GM23338 (cell line): ENCODE measurements around the gene CYSRT1. TPM values are rescaled to one million over a fixed set of nuclear protein-coding genes. Genes with fewer than 3 reads are reported as not detected.

Source experiments
- ATAC-seq: fragments of 200-7000 bp; cut with Tn5 transposase; 3 replicates; pipeline ENCODE4 v1.9.1; 2020
- DNase-seq: peaks from one replicate; pipeline ENCODE4 v3.0.0-alpha.2; 2015; ENCODE audit warnings: low spot score
- H2AFZ ChIP-seq: fragments of 200-600 bp; sonication (generic); 2 replicates; pipeline ENCODE4 v1.8.0; 2016; ENCODE audit warnings: antibody characterized with exemption, mild to moderate bottlenecking, moderate library complexity
- H3F3A ChIP-seq: fragments of 200-600 bp; sonication (generic); replicated peaks from 2 replicates; pipeline ENCODE4 v1.8.0; 2017; ENCODE audit warnings: antibody characterized with exemption, mixed run types, low read depth
- H3K27ac ChIP-seq: fragments of 200-600 bp; sonication (generic); 2 replicates; pipeline ENCODE4 v1.6.1; 2016; ENCODE audit warnings: low read depth
- H3K27me3 ChIP-seq: fragments of 200-600 bp; sonication (generic); 2 replicates; pipeline ENCODE4 v1.8.0; 2016; ENCODE audit warnings: mild to moderate bottlenecking, mixed run types, moderate library complexity; ENCODE audit not compliant: insufficient read depth
- H3K36me3 ChIP-seq: fragments of 200-600 bp; sonication (generic); 2 replicates; pipeline ENCODE4 v1.8.0; 2016; ENCODE audit warnings: mild to moderate bottlenecking; ENCODE audit not compliant: insufficient read depth
- H3K4me1 ChIP-seq: fragments of 200-600 bp; sonication (generic); 2 replicates; pipeline ENCODE4 v1.8.0; 2016; ENCODE audit warnings: mild to moderate bottlenecking, moderate library complexity; ENCODE audit not compliant: insufficient read depth
- H3K4me2 ChIP-seq: fragments of 200-600 bp; sonication (generic); 2 replicates; pipeline ENCODE4 v1.7.1; 2017; ENCODE audit warnings: mixed run types
- H3K4me3 ChIP-seq: fragments of 200-600 bp; sonication (generic); 2 replicates; pipeline ENCODE4 v1.6.1; 2016; ENCODE audit warnings: mixed run types
- H3K79me2 ChIP-seq: fragments of 200-600 bp; sonication (generic); replicated peaks from 2 replicates; pipeline ENCODE4 v1.8.0; 2017; ENCODE audit warnings: mild to moderate bottlenecking; ENCODE audit not compliant: insufficient read depth
- H3K9me2 ChIP-seq: fragments of 200-600 bp; sonication (generic); 2 replicates; pipeline ENCODE4 v1.8.0; 2017; ENCODE audit not compliant: insufficient read depth
- H4K20me1 ChIP-seq: fragments of 200-600 bp; sonication (generic); replicated peaks from 2 replicates; pipeline ENCODE4 v1.8.0; 2017; ENCODE audit warnings: mild to moderate bottlenecking; ENCODE audit not compliant: insufficient read depth
- H3K27ac Mint-ChIP-seq: 2 replicates; pipeline ENCODE4 v1.8.0; 2020; ENCODE audit warnings: inconsistent platforms, mild to moderate bottlenecking, moderate library complexity, mixed read lengths
- H3K27me3 Mint-ChIP-seq: 3 replicates; pipeline ENCODE4 v1.8.0; 2022; ENCODE audit warnings: low read depth, mild to moderate bottlenecking, moderate library complexity, mixed read lengths, inconsistent platforms; ENCODE audit not compliant: insufficient read depth, poor library complexity
- H3K36me3 Mint-ChIP-seq: 3 replicates; pipeline ENCODE4 v1.8.0; 2021; ENCODE audit warnings: low read depth, mild to moderate bottlenecking, inconsistent platforms, moderate library complexity, mixed read lengths
- H3K4me1 Mint-ChIP-seq: 3 replicates; pipeline ENCODE4 v1.8.0; 2020; ENCODE audit warnings: mild to moderate bottlenecking, inconsistent platforms, mixed read lengths
- H3K4me3 Mint-ChIP-seq: 3 replicates; pipeline ENCODE4 v1.8.0; 2021; ENCODE audit warnings: moderate library complexity, mild to moderate bottlenecking, inconsistent platforms, mixed read lengths
- H3K9me3 Mint-ChIP-seq: 3 replicates; pipeline ENCODE4 v1.8.0; 2020; ENCODE audit warnings: moderate library complexity, mild to moderate bottlenecking, inconsistent platforms, mixed read lengths
- CREB1 ChIP-seq: fragments of 250-450 bp; sonication (Bioruptor Pico); IDR thresholded peaks from 2 replicates; pipeline ENCODE4 v1.5.0; 2020; ENCODE audit warnings: low read depth, mild to moderate bottlenecking, moderate library complexity
- EZH2 ChIP-seq: fragments of 200-600 bp; sonication (generic); IDR thresholded peaks from one replicate; pipeline ENCODE4 v1.8.0; 2017; ENCODE audit warnings: antibody characterized with exemption, mild to moderate bottlenecking, low read depth; ENCODE audit not compliant: unreplicated experiment
- EZH2phosphoT487 ChIP-seq: fragments of 200-600 bp; sonication (generic); IDR thresholded peaks from one replicate; pipeline ENCODE4 v1.8.1; 2018; ENCODE audit warnings: antibody characterized with exemption; ENCODE audit not compliant: unreplicated experiment
- NANOG ChIP-seq: IDR thresholded peaks from 2 replicates; pipeline ENCODE4 v1.6.1; 2016; ENCODE audit warnings: antibody characterized with exemption, borderline replicate concordance
- STAT1 ChIP-seq: IDR thresholded peaks from one replicate; pipeline ENCODE4 v1.6.1; 2016; ENCODE audit warnings: antibody characterized with exemption; ENCODE audit not compliant: unreplicated experiment
- ZNF462 ChIP-seq: fragments of 250-450 bp; sonication (Bioruptor Pico); IDR thresholded peaks from 2 replicates; pipeline ENCODE4 v1.5.0; 2020; ENCODE audit warnings: mild to moderate bottlenecking, moderate library complexity
- polyA plus RNA-seq: library from polyadenylated mRNA; unstranded; fragments of >200 nt; fragmentation: Nextera tagmentation; extraction: Ambion mirVana; gene quantifications from 2 replicates; pipeline ENCODE4 v1.2.1, GENCODE V29; 2016
- total RNA-seq: library from RNA; depleted of rRNA; stranded (reverse); fragments of >200 nt; shearing (Covaris generic); gene quantifications from 2 replicates; pipeline ENCODE4 v1.2.3, GENCODE V29; 2014
- TF ChIP-seq, protein P1 (sequence below), 2 experiments: fragments of 200-600 bp in 1 of 2; sonication (generic) in 1 of 2; conservative IDR thresholded peaks; 2 replicates each; pipeline versions ENCODE4 v1.5.1 to v1.6.1; 2016 to 2017; ENCODE audit warnings: antibody characterized with exemption in 2 of 2, low read depth in 2 of 2, mild to moderate bottlenecking in 2 of 2, moderate library complexity in 1 of 2

Gene CYSRT1
- total and polyA plus RNA-seq, 2 experiments from 2014 or later: 2.0 to 3.2 TPM

GRCh38 chr9:137194909-137195308 lies 30.1 kb upstream of the CYSRT1 start:
- Histone ChIP-seq H2AFZ (no peak overlapping the region), H3K79me2 (peaks cover 45% of the 10 kb centered on the region), H3K4me3 (no peak overlapping the region), H3K27me3 (no peaks in the 10 kb centered on the region), H3K4me1 (peaks cover 6% of the 10 kb centered on the region; the same call in 1 of the 2 replicates), H3K27ac (no peak overlapping the region), H3K4me2 (no peak overlapping the region), H3K9me2 (no peaks in the 10 kb centered on the region), H3K36me3 (no peaks in the 10 kb centered on the region), H3F3A (no peaks in the 10 kb centered on the region), H4K20me1 (no peaks in the 10 kb centered on the region; the same call in 1 of the 2 replicates)
- H3K4me3 Mint-ChIP-seq: no peak overlapping the region
- peak; percentile 35 for ATAC-seq
- peaks cover 5% of the 10 kb centered on the region; the same call in 2 of the 3 replicates for H3K36me3 Mint-ChIP-seq
- no peak for TF ChIP-seq CREB1 (CRISPR knock-in tag)
- no peak for TF ChIP-seq NANOG
- no peak for TF ChIP-seq STAT1
- TF ChIP-seq EZH2: no peak
- TF ChIP-seq ZNF462 (CRISPR knock-in tag): no peak
- no peak for TF ChIP-seq EZH2phosphoT487
- TF ChIP-seq, protein P1, sequence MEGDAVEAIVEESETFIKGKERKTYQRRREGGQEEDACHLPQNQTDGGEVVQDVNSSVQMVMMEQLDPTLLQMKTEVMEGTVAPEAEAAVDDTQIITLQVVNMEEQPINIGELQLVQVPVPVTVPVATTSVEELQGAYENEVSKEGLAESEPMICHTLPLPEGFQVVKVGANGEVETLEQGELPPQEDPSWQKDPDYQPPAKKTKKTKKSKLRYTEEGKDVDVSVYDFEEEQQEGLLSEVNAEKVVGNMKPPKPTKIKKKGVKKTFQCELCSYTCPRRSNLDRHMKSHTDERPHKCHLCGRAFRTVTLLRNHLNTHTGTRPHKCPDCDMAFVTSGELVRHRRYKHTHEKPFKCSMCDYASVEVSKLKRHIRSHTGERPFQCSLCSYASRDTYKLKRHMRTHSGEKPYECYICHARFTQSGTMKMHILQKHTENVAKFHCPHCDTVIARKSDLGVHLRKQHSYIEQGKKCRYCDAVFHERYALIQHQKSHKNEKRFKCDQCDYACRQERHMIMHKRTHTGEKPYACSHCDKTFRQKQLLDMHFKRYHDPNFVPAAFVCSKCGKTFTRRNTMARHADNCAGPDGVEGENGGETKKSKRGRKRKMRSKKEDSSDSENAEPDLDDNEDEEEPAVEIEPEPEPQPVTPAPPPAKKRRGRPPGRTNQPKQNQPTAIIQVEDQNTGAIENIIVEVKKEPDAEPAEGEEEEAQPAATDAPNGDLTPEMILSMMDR (conservative IDR thresholded peaks at IDR 0.05; ENCODE audit: low read depth in 2 of 2): no peak
- H3K4me1 Mint-ChIP-seq: peaks cover 16% of the 10 kb centered on the region
- H3K27me3 Mint-ChIP-seq: peaks cover 6% of the 10 kb centered on the region
- DNase-seq: no peak
- H3K9me3 Mint-ChIP-seq: no peaks in the 10 kb centered on the region; the same call in 2 of the 3 replicates
- no peak overlapping the region for H3K27ac Mint-ChIP-seq
